C4-2B (cell line): Measurements from ENCODE around the gene RBPJL.

ENCODE experiments used
- ZFX ChIP-seq: fragments of 450-650 bp; IDR thresholded peaks from 2 replicates; pipeline ENCODE4 v1.6.1; 2017
- TF ChIP-seq, protein P1 (sequence below): fragments of 450-650 bp; conservative IDR thresholded peaks from 2 replicates; pipeline ENCODE4 v1.5.1; 2017; ENCODE audit warnings: mild to moderate bottlenecking

DNA sequence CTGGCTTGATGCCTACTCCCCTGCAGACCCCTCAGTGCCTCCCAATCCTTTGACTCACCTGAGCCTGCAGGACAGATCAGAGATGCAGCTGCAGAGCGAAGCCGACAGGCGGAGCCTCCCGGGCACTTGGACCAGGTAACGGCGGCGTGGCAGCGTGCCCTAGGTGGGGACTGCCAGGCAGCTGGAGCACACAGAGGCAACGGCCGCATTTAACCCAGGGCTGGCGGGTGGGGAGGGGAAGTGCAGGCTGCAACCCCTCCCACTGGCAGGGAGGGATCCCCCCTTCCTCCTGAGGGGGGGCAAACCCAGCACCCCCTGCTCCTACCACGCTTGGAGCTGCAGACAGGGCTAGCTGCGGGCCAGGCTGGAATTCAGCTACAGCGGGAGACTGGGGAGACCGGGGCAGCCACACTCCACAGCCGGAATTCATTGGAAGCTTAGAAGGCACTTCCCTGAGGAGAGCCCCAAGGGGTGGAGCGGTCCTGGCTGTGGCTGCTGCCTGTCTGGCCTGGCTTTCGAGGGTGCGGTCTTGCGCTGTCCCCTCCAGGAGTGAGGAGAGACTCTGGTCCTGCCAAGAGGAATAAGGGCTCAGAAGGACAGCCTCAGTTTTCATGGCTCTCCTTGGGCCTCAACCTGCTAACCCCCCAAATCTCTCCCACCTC, 1.6 kb downstream of the RBPJL start, which contains the start of gene MATN4:
- TF ChIP-seq, protein P1, sequence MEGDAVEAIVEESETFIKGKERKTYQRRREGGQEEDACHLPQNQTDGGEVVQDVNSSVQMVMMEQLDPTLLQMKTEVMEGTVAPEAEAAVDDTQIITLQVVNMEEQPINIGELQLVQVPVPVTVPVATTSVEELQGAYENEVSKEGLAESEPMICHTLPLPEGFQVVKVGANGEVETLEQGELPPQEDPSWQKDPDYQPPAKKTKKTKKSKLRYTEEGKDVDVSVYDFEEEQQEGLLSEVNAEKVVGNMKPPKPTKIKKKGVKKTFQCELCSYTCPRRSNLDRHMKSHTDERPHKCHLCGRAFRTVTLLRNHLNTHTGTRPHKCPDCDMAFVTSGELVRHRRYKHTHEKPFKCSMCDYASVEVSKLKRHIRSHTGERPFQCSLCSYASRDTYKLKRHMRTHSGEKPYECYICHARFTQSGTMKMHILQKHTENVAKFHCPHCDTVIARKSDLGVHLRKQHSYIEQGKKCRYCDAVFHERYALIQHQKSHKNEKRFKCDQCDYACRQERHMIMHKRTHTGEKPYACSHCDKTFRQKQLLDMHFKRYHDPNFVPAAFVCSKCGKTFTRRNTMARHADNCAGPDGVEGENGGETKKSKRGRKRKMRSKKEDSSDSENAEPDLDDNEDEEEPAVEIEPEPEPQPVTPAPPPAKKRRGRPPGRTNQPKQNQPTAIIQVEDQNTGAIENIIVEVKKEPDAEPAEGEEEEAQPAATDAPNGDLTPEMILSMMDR: peak; percentile 64
- no peak for TF ChIP-seq ZFX
